HG03097 (cell line): ENCODE measurements around the gene DCTN2.

Experiments
- ATAC-seq: cut with Tn5 transposase; IDR thresholded peaks from one replicate; pipeline ENCODE4 v1.9.1; 2021; ENCODE audit not compliant: unreplicated experiment, low FRiP score

Gene DCTN2

DNA sequence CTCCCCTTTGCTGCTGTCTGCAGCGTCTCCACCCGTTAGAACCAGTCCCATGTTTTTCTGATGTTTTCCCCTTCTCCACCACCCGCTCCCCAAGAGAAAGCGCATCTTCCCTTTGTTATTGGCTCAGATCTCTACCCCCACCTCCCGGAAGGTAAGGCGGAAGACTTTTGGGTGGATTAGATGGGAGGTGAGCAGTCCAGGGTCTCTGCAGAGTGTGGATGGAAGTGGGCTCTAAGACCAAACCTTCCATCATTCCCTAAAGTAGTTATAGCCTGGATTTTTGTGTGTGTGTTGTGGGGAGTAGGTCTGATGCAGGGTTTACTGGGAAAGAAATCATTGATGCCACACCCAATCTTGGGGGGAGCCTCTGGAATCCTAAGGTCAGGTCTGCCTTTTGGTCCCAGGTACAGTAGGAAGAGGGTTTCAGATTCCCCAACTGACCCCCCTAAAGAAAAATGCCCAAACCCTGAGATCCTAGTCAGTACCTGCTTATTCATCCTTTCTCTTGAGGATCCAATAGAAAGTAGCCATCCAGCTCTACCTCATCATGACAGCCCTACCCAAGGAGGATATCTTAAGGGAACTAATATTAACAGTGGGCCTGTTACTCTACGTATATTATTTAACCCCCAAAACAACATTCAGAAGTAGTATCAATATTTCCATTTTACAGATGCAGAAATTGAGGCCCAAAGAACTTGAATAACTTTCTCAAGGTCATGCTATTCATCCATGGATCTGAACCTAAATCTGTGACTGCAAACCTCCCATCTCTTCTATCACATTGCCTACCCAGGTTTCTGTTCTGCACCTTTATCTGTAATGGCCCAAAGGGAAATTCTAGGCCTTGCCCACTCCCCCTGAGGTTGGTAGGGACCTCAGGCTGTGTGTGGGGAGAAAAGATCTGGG, 3.9 kb upstream of the DCTN2 start:
- no peak for ATAC-seq

- no peak for ATAC-seq
Observed at GRCh38 chr12:57549909-57550640, 3.1 kb upstream of the DCTN2 start, which contains the start of gene KIF5A. TSS of gene KIF5A (plus strand) at chr12:57550044. CDS start at chr12:57550272, 228 bp downstream.

- no peak for ATAC-seq
Observed at GRCh38 chr12:57549203-57549908, 2.4 kb upstream of the DCTN2 start.

- no peak for ATAC-seq
Observed at GRCh38 chr12:57548488-57548887, 1.5 kb upstream of the DCTN2 start.

DNA sequence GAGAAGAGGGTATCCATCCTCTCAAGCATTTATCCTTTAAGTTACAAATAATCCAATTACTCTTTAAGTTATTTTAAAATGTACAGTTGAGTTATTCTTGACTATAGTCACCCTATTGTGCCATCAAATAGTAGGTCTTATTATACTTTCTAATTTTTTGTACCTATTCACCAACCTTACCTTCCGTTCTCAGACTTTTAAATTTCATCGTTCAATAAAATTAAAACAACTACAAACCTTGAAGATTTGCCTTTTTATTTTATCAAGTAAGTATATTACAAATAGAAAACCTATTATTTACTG, 972 bp upstream of the DCTN2 start:
- ATAC-seq, result no peak

DNA sequence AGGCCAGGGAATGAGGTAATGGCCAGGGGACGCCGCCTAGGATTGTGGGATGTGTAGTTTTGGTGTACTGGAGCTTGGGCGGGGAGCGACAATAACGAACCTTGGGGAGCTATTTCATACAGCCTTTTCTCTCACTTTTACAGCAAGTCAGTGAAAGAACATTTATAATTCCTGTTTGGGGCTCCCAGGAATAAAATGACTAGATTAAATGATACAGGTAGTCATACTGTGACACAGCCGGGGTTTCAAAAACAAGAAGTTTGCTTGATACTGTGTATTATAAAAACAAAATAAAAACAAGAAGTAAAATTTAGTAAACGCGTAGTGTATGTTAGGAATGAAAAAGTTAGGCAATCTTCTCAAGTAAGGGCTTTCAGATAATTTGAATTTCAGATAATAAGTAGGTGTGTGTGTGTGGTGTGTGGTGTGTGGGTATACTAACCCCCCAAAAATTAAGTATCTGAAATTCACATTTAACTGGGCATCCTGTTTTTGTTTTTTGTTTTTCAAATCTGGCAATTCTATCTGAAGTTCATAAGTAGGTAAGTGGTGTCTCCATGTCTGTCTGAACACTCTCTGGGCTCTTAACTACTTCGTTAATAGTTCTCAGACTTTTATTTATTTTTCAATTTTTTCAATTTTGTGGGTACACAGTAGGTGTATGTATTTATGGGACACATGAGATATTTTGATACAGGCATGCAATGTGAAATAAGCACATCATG, 458 bp upstream of the DCTN2 start:
- ATAC-seq, result no peak

DNA sequence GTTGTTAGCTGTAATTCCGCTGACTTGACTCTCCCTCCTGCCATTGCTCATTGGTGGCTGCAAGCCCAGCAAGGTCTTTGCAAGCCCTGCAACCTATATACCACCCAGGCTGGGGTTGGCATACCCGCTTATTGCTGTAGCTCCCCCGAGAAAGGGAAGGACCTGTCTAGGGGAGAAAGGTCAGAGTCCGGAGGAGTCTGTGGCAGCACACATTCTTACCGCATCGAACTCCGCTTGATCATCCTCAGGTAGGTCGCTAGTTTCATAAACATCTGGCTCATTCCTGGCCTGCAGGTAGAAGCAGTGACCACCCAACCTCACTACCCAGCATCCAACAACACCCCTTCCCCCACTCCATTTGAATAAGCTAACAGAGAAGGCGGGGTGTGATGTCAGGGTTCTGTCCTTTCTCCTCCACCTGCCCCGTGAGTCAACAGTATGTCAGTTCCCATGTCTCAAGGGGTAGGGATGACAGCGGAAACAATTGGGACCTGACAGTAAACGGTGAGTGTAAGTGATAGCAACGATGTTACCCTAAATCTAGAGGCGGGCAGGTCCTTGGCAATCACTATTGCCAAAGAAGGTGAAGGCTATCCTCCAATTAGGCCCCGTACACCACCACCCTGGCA, 1.1 kb downstream of the DCTN2 start:
- ATAC-seq, result no peak

GRCh38 chr12:57543581-57543980, 3.4 kb downstream of the DCTN2 start:
- no peak for ATAC-seq

DNA sequence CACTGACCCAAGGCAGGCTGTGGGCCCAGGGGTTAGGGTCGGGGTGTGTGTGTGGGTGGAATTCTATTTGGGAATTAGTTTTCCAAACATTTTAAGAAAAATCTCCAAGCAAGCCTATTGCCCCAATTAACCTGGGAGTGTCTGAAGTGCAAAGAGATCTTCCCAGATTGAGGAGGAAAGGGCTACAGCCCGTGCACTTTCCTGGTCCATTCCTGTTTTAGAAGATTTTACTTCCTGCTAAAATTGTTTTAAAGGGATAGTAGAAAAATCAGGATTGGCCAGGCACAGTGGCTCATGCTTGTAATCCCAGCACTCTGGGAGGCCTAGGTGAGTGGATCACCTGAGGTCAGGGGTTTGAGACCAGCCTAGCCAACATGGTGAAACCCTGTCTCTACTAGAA, 5.3 kb downstream of the DCTN2 start:
- no peak for ATAC-seq

DNA sequence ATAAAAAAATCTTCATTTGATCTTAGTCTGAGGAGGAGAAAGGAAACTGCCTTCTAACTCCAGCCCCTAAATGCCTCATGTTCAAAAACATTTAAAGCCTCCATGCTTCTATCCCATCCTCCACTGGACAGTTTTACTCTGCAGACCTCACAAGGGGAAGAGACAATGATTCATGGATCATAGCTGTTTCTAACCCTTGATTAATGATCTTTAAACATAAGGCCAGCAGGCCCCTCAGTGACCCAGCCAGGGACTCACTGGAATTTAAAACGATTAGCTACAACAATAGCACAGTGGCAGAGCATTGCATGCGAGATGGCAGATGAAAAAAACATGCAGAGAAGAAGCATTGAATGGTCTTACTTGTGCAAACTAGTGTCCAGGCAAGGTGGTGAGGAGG, 6.0 kb downstream of the DCTN2 start:
- no peak for ATAC-seq

GRCh38 chr12:57539134-57539768, 7.7 kb downstream of the DCTN2 start:
- ATAC-seq, result no peak

- ATAC-seq, result no peak
Observed at GRCh38 chr12:57536597-57536942, 10.4 kb downstream of the DCTN2 start.

GRCh38 chr12:57535764-57536596, 11.0 kb downstream of the DCTN2 start:
- no peak for ATAC-seq

DNA sequence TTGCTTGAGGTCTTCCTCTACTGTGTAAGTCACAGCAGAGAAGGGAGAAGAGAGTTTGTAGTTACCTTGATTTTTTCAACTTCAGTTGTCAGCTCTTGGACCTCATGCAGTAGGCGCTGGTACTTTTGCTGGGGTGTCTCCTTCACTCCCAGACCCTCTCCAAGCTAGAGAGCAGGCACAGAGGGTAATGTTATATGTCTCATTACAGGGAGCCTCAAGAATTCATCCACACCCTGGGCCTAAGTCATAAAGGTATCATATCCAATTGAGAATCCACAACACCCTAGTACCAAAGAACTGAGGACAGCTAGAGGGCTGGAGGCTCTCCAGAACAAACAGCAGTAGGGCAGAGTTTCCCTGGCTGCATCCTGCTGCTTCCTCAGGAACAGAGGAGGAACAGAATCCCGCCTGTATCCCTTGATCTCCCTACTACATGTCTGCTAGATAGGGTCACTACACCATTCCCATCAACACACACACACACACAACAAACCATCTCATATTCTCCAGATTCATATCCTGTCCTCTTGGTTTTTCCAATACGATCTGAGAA, 11.9 kb downstream of the DCTN2 start:
- ATAC-seq, result no peak

GRCh38 chr12:57534250-57534649, 12.7 kb downstream of the DCTN2 start:
- ATAC-seq, result no peak

GRCh38 chr12:57533108-57533507, 13.9 kb downstream of the DCTN2 start:
- ATAC-seq, result no peak

GRCh38 chr12:57531836-57532235, 15.2 kb downstream of the DCTN2 start:
- ATAC-seq, result no peak

GRCh38 chr12:57530396-57531142, 16.4 kb downstream of the DCTN2 start:
- ATAC-seq, result no peak
